Measurements from ENCODE around the gene RBPMS2.

DNA sequence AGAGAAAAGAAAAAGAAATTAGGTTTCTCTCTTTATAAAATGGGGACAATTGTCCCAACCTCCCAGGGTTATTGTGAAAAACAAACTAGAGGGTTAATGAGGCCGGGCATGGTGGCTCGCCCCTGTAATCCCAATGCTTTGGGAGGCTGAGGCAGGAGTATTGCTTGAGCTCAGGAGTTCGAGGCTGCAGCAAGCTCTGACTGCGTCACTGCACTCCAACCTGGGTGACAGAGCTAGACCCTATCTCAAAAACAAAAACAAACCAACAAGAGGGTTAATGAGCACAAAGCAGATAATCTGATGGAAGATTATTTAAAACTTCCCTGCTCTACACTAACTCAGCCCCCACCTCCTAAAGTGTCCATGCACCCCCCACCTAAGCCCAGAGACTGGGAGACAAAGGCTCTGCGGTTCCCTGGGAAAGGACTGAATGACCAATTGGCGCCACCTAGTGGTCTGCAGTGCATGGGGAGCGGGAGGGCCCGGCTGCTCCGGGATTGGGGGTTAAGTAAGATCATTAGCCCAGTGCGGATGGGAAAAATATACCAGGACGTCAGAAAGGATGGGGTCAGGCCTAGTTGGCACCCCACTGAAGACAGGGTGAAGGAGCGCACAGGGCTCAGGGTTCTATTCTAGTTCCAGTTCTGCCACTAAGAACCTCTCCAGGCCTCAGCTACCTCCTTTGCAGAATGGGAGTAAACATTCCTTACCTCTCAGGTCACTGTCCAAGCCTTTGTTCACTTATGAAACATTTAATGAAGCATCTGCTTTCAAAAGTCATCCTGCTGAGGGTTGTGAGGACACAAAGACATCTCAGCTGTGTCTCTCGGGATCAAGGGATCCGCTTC lies 34.5 kb upstream of the RBPMS2 start:
- TF ChIP-seq GATA2 (IDR thresholded peaks at IDR 0.05; ENCODE audit: low read depth, low read length) (no peak), GATA3 (IDR thresholded peaks at IDR 0.05; ENCODE audit: low read depth, low read length) (no peak)

Measured in SH-SY5Y (cell line).